ENCODE measurements around the gene ZBTB37.

DNA sequence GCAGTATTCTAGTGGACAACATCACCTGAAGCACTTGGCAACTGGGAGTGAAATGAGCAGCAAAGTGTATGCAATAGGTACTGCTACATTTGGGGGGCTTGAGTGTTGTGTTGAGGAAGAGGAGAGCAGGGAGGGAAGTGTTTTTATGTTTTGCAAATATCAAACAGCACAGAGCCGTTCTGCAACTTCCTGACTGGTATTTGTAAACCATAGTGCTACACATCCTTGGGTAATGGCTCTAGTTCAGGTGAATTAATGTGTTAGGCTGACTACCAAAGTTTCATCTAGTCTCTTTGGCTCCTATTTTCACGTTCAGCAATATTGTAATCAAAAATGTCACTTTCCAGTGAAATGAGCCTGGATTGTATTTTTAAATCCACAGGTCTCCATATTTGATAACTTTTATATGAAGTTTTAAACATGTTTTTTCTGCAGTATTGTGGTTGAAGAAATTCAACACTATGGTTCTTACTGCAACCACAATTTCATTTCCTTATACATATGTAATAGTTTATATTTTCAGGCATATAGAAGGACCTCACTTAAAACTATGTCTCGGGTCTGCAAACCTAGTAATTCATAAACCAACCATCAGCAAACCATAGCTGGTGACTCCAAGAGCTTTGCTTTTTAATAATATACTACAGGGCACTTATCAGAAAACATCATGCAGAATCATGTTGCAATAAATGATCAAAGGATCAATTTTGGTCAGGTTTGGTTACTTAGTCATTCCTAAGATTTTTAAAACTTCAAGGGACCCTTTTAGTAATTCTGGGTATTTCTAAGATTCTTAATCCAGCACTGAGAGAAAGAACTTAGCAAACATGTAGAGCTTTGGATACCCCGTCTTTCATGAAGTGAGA lies 18.8 kb downstream of the ZBTB37 start:
- TF ChIP-seq EP300 (IDR thresholded peaks at IDR 0.05) (no peak), POLR2A (IDR thresholded peaks at IDR 0.05) (no peak)
- TF ChIP-seq, protein P1, sequence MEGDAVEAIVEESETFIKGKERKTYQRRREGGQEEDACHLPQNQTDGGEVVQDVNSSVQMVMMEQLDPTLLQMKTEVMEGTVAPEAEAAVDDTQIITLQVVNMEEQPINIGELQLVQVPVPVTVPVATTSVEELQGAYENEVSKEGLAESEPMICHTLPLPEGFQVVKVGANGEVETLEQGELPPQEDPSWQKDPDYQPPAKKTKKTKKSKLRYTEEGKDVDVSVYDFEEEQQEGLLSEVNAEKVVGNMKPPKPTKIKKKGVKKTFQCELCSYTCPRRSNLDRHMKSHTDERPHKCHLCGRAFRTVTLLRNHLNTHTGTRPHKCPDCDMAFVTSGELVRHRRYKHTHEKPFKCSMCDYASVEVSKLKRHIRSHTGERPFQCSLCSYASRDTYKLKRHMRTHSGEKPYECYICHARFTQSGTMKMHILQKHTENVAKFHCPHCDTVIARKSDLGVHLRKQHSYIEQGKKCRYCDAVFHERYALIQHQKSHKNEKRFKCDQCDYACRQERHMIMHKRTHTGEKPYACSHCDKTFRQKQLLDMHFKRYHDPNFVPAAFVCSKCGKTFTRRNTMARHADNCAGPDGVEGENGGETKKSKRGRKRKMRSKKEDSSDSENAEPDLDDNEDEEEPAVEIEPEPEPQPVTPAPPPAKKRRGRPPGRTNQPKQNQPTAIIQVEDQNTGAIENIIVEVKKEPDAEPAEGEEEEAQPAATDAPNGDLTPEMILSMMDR (IDR thresholded peaks at IDR 0.05), result no peak

Measured in upper lobe of left lung (tissue), 4 donors.